BE2C (cell line): ENCODE results near the gene ZFP57.

Source experiments
- DNase-seq: peaks from one replicate; pipeline ENCODE4 v3.0.0-alpha.2; 2020
- H3K27me3 ChIP-seq: fragments of 250-450 bp; sonication (Bioruptor Pico); 2 replicates; pipeline ENCODE4 v1.5.1; 2020; ENCODE audit warnings: mild to moderate bottlenecking
- H3K36me3 ChIP-seq: fragments of 250-450 bp; sonication (Bioruptor Pico); 2 replicates; pipeline ENCODE4 v1.5.1; 2020; ENCODE audit warnings: mild to moderate bottlenecking
- H3K4me1 ChIP-seq: fragments of 250-450 bp; sonication (Bioruptor Pico); 2 replicates; pipeline ENCODE4 v1.5.1; 2020
- H3K4me3 ChIP-seq: 2 replicates; pipeline ENCODE4 v1.5.1; 2011; ENCODE audit warnings: low read depth, low read length
- H3K9me3 ChIP-seq: fragments of 250-450 bp; sonication (Bioruptor Pico); 2 replicates; pipeline ENCODE4 v1.5.1; 2020
- CTCF ChIP-seq: IDR thresholded peaks from 2 replicates; pipeline ENCODE4 v1.5.1; 2012; ENCODE audit warnings: mild to moderate bottlenecking, low read depth, low read length

The ZFP57 gene

GRCh38 chr6:29720863-29721262 lies 39.9 kb upstream of the ZFP57 start:
- no peaks in the 10 kb centered on the region for H3K4me1 ChIP-seq
- no peak overlapping the region for H3K4me3 ChIP-seq
- peaks cover 9% of the 10 kb centered on the region for H3K27me3 ChIP-seq
- DNase-seq: no peak
- no peaks in the 10 kb centered on the region for H3K36me3 ChIP-seq
- no peak for TF ChIP-seq CTCF
- H3K9me3 ChIP-seq: peaks cover 3% of the 10 kb centered on the region; the same call in 1 of the 2 replicates

- Histone ChIP-seq H3K9me3 (no peaks in the 10 kb centered on the region), H3K4me3 (no peak overlapping the region), H3K4me1 (no peaks in the 10 kb centered on the region), H3K27me3 (peaks cover 15% of the 10 kb centered on the region; the same call in 1 of the 2 replicates), H3K36me3 (no peaks in the 10 kb centered on the region)
- no peak for DNase-seq
- TF ChIP-seq CTCF: no peak
Measured at GRCh38 chr6:29710281-29710941, 29.5 kb upstream of the ZFP57 start.

DNA sequence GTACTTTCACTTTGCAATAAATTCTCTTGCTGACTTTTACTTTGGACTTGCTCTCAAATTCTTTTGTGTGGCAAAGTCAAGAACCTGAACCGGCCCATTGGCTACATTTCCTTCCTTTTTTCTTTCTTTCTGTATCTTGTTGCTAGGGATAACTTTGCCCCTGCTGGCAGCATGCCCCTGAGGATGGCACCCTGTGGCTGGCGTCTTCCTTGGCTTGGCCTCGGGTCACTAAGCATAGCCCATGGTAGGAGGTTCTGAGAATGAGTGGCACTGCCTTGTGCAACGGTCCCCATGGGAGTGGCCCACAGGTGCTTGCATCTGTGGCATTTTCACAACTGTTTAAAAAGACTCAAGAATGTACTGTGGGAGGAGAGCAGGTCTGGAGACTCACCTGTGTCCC lies 28.2 kb upstream of the ZFP57 start:
- H3K4me3 ChIP-seq: no peak overlapping the region
- no peak for TF ChIP-seq CTCF
- no peaks in the 10 kb centered on the region for H3K4me1 ChIP-seq
- DNase-seq: no peak
- H3K36me3 ChIP-seq: no peaks in the 10 kb centered on the region
- no peaks in the 10 kb centered on the region for H3K9me3 ChIP-seq
- H3K27me3 ChIP-seq: peaks cover 15% of the 10 kb centered on the region

- DNase-seq: no peak
- H3K36me3 ChIP-seq: no peaks in the 10 kb centered on the region
- H3K27me3 ChIP-seq: peaks cover 15% of the 10 kb centered on the region
- H3K4me1 ChIP-seq: no peaks in the 10 kb centered on the region
- no peak overlapping the region for H3K4me3 ChIP-seq
- H3K9me3 ChIP-seq: no peaks in the 10 kb centered on the region
- TF ChIP-seq CTCF: no peak
Measured at GRCh38 chr6:29708432-29709179, 27.7 kb upstream of the ZFP57 start.

- DNase-seq: peak; percentile 30
- peak; percentile 65 for TF ChIP-seq CTCF
Measured at GRCh38 chr6:29705389-29706231, 24.7 kb upstream of the ZFP57 start.

More at GRCh38 chr6:29705389-29706231, 24.7 kb upstream of the ZFP57 start:
- Histone ChIP-seq H3K4me3 (no peak overlapping the region), H3K36me3 (no peaks in the 10 kb centered on the region), H3K27me3 (peaks cover 21% of the 10 kb centered on the region), H3K9me3 (no peaks in the 10 kb centered on the region), H3K4me1 (no peaks in the 10 kb centered on the region)
